Mucosa of stomach (tissue), 1 donor: ENCODE results near the gene BMP8A.
"Not testable (repeated sequence)": the region's sequence is repeated elsewhere in the genome, so short reads cannot be mapped to it uniquely, and the experiment has no call there.

Source experiments
- H3K27me3 ChIP-seq: one replicate; pipeline ENCODE4 v1.7.0; 2013; ENCODE audit warnings: mild to moderate bottlenecking, low read length; ENCODE audit not compliant: control insufficient read depth, insufficient read depth
- H3K36me3 ChIP-seq: one replicate; pipeline ENCODE4 v1.7.0; 2013; ENCODE audit warnings: low read length; ENCODE audit not compliant: control insufficient read depth, insufficient read depth
- H3K4me1 ChIP-seq: one replicate; pipeline ENCODE4 v1.7.0; 2013; ENCODE audit warnings: mild to moderate bottlenecking, low read length; ENCODE audit not compliant: control insufficient read depth, insufficient read depth
- H3K4me3 ChIP-seq: one replicate; pipeline ENCODE4 v1.7.0; 2013; ENCODE audit warnings: low read length
- H3K9ac ChIP-seq: one replicate; pipeline ENCODE4 v1.7.0; 2013; ENCODE audit warnings: mild to moderate bottlenecking, low read length, moderate library complexity
- H3K9me3 ChIP-seq: one replicate; pipeline ENCODE4 v1.7.0; 2013; ENCODE audit warnings: mild to moderate bottlenecking, low read length, moderate library complexity; ENCODE audit not compliant: control insufficient read depth
- donor health status: Pancreatic carcinoma.

The BMP8A gene, protein sequence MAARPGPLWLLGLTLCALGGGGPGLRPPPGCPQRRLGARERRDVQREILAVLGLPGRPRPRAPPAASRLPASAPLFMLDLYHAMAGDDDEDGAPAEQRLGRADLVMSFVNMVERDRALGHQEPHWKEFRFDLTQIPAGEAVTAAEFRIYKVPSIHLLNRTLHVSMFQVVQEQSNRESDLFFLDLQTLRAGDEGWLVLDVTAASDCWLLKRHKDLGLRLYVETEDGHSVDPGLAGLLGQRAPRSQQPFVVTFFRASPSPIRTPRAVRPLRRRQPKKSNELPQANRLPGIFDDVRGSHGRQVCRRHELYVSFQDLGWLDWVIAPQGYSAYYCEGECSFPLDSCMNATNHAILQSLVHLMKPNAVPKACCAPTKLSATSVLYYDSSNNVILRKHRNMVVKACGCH

DNA sequence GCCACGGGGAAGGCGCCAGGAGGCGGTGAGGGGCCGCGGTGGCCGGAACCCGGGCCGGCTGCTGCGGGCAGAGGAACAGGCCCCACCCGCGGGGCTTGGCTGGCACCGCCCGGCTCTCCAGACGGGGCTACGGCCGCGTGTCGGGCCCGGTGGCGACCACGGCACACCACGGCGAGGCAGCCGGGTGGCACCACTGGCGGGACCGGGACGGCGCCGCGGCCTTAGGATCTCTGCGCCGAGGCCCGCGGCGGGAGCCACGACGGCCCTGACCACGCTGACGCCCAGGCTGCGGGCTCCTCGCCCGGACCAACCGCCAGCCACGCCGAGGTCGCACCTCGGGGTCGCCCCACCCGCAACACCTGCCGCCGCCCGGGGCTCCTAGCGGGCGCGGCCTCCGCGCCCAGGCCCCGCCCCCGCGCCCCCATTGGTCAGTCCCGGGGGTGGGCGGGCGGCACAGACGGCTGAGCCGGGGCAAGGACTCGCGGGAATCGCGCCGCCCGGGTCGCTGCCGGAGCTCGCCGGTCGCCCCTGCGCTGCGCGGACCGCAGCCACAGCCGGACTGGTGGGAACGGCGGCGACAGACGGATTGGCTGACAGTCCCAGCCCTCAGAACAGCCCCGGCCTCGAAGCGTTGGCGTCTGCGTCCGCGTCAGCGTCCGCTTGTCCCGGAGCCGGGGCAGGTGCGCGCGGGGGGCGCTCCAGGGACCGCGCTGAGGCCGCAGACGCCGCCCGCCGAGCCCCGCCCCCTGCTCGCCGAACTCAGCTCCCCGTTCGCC, at the start of gene BMP8A:
TSS of gene BMP8A (plus strand) at position 491 of the 776 bp plus-strand sequence. CDS start 356 bp downstream, outside the sequence.
- H3K4me3 ChIP-seq = no peak within 1 kb of the TSS
- peaks cover 27% of the 10 kb centered on the region for H3K27me3 ChIP-seq
- no peak within 1 kb of the TSS for H3K9ac ChIP-seq
- no peaks in the 10 kb centered on the region for H3K36me3 ChIP-seq
- peaks cover 5% of the 10 kb centered on the region for H3K4me1 ChIP-seq
- H3K9me3 ChIP-seq = no peaks in the 10 kb centered on the region

DNA sequence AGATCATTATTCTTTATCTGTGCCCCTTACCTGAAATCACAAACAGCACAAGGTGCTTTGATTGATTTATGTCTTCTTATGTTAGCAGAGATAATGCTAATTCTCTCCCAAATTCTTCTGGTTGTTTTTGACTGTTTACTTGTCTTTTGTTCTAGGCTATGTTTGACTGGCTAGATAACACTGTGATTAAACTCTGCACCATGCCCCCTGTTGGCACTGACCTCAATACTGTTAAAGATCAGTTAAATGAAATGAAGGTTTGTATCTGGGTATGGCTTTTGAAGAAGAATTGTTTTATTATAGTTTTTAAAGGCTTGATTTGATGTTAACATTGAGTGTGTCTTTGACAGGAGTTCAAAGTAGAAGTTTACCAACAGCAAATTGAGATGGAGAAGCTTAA, 49.6 kb upstream of the BMP8A start:
- Histone ChIP-seq H3K9me3 (no peaks in the 10 kb centered on the region), H3K4me3 (no peak overlapping the region), H3K27me3 (no peaks in the 10 kb centered on the region), H3K4me1 (no peaks in the 10 kb centered on the region), H3K36me3 (peaks cover 23% of the 10 kb centered on the region), H3K9ac (no peak overlapping the region)

DNA sequence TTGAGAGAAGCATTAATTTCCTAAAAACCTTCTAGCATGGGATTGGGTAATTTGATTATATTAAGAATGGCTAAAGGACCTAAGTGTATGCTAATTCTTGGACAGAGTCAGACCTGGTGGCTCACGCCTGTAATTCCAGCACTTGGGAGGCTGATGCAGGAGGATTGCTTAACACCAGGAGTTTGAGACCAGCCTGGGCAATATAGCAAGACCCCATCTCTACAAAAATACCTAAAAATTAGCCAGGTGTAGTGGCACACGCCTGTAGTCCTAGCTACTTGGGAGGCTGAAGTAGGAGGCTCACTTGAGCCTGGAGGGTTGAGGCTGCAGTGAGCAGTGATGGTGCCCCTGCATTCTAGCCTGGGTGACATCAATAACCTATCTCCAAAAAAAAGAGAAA, 45.9 kb upstream of the BMP8A start:
- no peaks in the 10 kb centered on the region for H3K27me3 ChIP-seq
- peaks cover 28% of the 10 kb centered on the region for H3K36me3 ChIP-seq
- H3K4me1 ChIP-seq = no peaks in the 10 kb centered on the region
- H3K4me3 ChIP-seq = no peak overlapping the region
- H3K9ac ChIP-seq = no peak overlapping the region
- no peaks in the 10 kb centered on the region for H3K9me3 ChIP-seq

DNA sequence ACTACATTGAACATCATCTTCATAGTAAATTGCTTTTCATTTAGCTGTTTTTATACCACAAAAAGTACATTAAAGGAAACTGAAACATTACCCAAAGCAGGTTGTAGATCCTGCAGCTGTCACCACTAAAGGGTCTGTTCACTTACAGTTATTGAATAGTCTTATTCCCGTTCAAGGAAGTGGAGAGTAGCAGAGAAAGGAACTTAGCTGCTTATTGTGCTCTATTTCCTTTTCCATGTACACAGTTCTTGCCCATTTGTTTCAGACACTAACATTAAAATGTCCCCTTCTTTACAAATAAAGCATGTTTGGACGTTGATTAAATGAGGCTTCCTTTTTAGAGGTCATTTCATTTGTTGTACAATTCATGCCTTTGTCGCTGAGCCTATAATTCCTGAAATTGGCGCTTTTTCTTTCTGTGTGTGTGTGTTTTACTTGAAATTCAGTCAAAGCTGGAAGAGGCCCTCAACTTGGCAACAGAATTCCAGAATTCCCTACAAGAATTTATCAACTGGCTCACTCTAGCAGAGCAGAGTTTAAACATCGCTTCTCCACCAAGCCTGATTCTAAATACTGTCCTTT, 44.4 kb upstream of the BMP8A start:
- H3K9me3 ChIP-seq = no peaks in the 10 kb centered on the region
- no peaks in the 10 kb centered on the region for H3K27me3 ChIP-seq
- H3K4me3 ChIP-seq = no peak overlapping the region
- no peaks in the 10 kb centered on the region for H3K4me1 ChIP-seq
- H3K36me3 ChIP-seq = peaks cover 24% of the 10 kb centered on the region
- no peak overlapping the region for H3K9ac ChIP-seq

DNA sequence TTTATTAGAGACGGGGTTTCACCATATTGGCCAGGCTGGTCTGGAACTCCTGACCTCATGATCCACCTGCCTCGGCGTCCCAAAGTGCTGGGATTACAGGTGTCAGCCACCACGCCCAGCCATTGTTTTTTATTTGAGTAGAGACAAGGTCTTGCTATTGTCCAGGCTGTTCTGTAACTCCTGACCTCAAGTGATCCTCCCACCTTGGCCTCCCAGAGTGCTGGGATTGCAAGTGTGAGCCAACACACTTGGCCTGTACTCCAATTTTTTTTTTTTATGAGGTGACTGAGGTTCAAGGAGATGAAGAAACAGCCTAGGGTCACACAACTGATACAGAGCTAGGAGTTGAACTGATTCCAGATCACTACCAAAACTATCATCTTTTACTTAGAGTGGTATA, 41.4 kb upstream of the BMP8A start:
- peaks cover 29% of the 10 kb centered on the region for H3K36me3 ChIP-seq
- not testable (repeated sequence) for H3K9me3 ChIP-seq, H3K27me3 ChIP-seq, H3K4me3 ChIP-seq, H3K9ac ChIP-seq, H3K4me1 ChIP-seq

DNA sequence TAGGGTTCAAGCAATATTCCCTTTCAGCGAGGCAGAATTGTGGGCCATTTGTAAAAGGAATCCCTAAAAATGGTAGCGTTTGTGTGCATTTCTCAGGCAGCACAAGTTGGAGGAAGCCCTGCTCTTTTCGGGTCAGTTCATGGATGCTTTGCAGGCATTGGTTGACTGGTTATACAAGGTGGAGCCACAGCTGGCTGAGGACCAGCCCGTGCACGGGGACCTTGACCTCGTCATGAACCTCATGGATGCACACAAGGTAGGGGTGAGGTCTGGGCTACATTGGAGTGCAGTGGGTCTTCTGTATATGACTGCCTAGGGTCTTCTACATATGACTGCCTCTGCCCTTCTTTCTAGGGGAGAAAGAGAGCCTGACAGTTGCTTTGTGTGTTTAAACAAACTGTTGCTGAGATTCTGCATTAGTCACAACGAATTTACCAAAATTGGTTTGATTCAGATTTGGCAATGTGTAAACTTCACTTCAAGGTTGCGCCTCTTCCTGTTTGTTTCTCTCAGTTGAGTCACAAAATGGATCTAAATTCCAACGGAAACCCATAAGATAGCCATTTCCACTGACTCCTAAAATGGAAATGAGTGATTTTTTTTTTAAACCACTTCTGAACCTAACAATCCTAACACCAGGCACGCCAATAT, 40.4 kb upstream of the BMP8A start:
- peaks cover 24% of the 10 kb centered on the region for H3K36me3 ChIP-seq
- H3K9ac ChIP-seq = no peak overlapping the region
- no peak overlapping the region for H3K4me3 ChIP-seq
- H3K27me3 ChIP-seq = no peaks in the 10 kb centered on the region
- no peaks in the 10 kb centered on the region for H3K9me3 ChIP-seq
- H3K4me1 ChIP-seq = no peaks in the 10 kb centered on the region

DNA sequence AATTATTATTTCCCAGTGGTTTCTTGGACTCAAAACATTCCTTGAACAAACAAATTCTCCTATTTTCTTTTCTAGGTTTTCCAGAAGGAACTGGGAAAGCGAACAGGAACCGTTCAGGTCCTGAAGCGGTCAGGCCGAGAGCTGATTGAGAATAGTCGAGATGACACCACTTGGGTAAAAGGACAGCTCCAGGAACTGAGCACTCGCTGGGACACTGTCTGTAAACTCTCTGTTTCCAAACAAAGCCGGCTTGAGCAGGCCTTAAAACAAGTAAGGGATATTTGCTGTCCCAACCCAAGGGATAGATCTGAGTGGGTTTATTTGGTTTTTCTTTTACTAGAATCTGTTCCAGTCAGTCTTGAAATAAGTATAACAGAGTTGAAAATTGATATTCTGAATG, 39.4 kb upstream of the BMP8A start:
- Histone ChIP-seq H3K9ac (no peak overlapping the region), H3K4me1 (no peaks in the 10 kb centered on the region), H3K9me3 (no peaks in the 10 kb centered on the region), H3K27me3 (no peaks in the 10 kb centered on the region), H3K4me3 (no peak overlapping the region), H3K36me3 (peaks cover 34% of the 10 kb centered on the region)

DNA sequence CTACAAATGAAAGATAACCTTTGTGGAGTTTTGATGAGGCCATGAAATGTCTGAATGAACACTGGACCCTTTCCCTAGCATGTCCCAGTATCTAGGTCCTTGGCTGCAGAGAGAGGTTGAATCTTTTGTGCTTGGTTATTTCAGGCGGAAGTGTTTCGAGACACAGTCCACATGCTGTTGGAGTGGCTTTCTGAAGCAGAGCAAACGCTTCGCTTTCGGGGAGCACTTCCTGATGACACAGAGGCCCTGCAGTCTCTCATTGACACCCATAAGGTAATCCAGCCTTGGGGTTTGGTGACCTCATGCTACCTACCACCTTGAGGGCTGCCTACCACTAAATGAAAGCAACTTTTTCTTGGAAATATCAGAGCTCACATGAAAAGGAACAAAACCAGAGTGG, 38.9 kb upstream of the BMP8A start:
- Histone ChIP-seq H3K4me3 (no peak overlapping the region), H3K9me3 (no peaks in the 10 kb centered on the region), H3K36me3 (peaks cover 39% of the 10 kb centered on the region), H3K27me3 (no peaks in the 10 kb centered on the region), H3K4me1 (no peaks in the 10 kb centered on the region), H3K9ac (no peak overlapping the region)

DNA sequence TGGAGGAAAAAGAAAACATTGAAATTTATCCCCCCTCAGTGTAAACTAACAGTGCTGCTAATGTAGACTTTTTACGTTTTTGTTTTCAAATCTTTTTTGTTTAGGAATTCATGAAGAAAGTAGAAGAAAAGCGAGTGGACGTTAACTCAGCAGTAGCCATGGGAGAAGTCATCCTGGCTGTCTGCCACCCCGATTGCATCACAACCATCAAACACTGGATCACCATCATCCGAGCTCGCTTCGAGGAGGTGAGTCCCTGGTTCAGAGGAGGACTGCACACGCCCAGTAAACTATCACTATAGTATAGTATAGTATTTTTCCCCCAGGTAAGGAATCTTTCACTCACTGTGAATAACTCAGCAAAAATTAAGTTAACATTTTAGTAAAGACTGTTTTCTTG, 37.8 kb upstream of the BMP8A start:
- no peak overlapping the region for H3K4me3 ChIP-seq
- H3K27me3 ChIP-seq = no peaks in the 10 kb centered on the region
- no peaks in the 10 kb centered on the region for H3K9me3 ChIP-seq
- peaks cover 40% of the 10 kb centered on the region for H3K36me3 ChIP-seq
- H3K4me1 ChIP-seq = no peaks in the 10 kb centered on the region
- no peak overlapping the region for H3K9ac ChIP-seq

DNA sequence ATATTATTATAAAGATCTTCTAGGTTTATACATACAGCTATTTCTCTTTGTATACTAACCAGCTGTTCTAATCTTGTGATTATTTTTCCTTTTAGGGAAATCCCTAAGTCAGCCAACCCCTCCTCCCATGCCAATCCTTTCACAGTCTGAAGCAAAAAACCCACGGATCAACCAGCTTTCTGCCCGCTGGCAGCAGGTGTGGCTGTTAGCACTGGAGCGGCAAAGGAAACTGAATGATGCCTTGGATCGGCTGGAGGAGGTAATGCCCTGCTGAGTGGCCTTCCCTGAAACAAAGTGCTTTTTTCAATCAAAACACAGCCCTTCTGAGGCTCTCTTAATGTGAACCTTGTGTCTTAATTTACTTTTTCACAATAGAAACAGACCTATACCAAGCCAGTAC, 32.4 kb upstream of the BMP8A start:
- Histone ChIP-seq H3K9ac (no peak overlapping the region), H3K27me3 (no peaks in the 10 kb centered on the region), H3K9me3 (no peaks in the 10 kb centered on the region), H3K4me3 (no peak overlapping the region), H3K4me1 (no peaks in the 10 kb centered on the region), H3K36me3 (peaks cover 39% of the 10 kb centered on the region)

DNA sequence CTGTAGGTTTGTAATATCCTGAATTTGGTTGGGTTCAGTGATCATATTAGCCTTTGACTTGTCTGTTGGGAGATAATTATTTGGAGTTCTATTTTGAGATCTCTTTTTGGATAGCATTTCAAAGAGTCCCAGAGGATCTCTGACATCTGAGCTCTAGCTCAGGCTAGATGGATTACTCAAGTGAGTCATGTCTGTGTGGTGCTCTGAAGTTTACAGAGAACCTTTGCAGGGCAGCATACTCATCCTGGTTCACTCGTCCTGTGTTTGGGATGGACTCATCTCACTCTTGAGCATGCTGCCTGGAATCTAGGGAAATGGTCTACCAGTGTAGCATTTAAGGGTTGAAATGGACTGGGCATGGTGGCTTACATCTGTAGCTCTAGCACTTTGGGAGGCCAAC, 29.4 kb upstream of the BMP8A start:
- Histone ChIP-seq H3K9me3 (no peaks in the 10 kb centered on the region), H3K9ac (no peak overlapping the region), H3K4me1 (no peaks in the 10 kb centered on the region), H3K4me3 (no peak overlapping the region), H3K36me3 (peaks cover 20% of the 10 kb centered on the region), H3K27me3 (no peaks in the 10 kb centered on the region)
